SK-N-SH (cell line): ENCODE data around the gene PGAP2. TPM values are rescaled to one million over a fixed set of nuclear protein-coding genes. Genes with fewer than 3 reads are reported as not detected.
A peak's percentile ranks its signal among the peaks of the same experiment; 100 is the strongest.

Experiments used
- CTCF ChIA-PET: fragments of 300-600, 350-600 bp; formaldehyde crosslinking; extraction: SDS; loops from one replicate; lab custom pipeline; 2021; lab: Yijun Ruan, JAX
- POLR2A ChIA-PET: fragments of 350-600 bp; sonication (Branson Sonifier 250); formaldehyde crosslinking; extraction: SDS; loops from one replicate; lab custom pipeline; 2020; ENCODE audit warnings: antibody characterized with exemption, inconsistent platforms; lab: Yijun Ruan, JAX
- DNase-seq: peaks from one replicate; pipeline ENCODE4 v3.0.0; 2012
- H2AFZ ChIP-seq: fragments of 200-600 bp; sonication (generic); 2 replicates; pipeline ENCODE4 v1.8.1; 2016; ENCODE audit warnings: antibody characterized with exemption, mild to moderate bottlenecking, low read depth
- H3F3A ChIP-seq: fragments of 200-600 bp; sonication (generic); replicated peaks from 2 replicates; pipeline ENCODE3; 2016; ENCODE audit warnings: antibody characterized with exemption, mild to moderate bottlenecking; ENCODE audit not compliant: insufficient read depth
- H3K27ac ChIP-seq, 2 experiments: fragments of 200-500 bp in 1 of 2; fragments of 200-600 bp in 1 of 2; sonication (Bioruptor generic) in 1 of 2; sonication (generic), shearing (Covaris generic) in 1 of 2; 2 replicates each; pipeline versions ENCODE4 v1.5.1 to v1.6.1; 2014 to 2016; ENCODE audit warnings: low read depth in 2 of 2, inconsistent platforms in 1 of 2, low read length in 1 of 2, mild to moderate bottlenecking in 1 of 2, mixed read lengths in 1 of 2
- H3K27me3 ChIP-seq: fragments of 200-600 bp; sonication (generic), shearing (Covaris generic); 2 replicates; pipeline ENCODE4 v1.6.1; 2016; ENCODE audit warnings: mixed run types; ENCODE audit not compliant: insufficient read depth
- H3K36me3 ChIP-seq, 2 experiments: fragments of 200-500 bp in 1 of 2; fragments of 200-600 bp in 1 of 2; sonication (Bioruptor generic) in 1 of 2; sonication (generic) in 1 of 2; replicated peaks in 1 of 2; 2 replicates each; pipeline versions ENCODE3 to v1.5.1; 2014 to 2016; ENCODE audit warnings: low read length in 1 of 2, mild to moderate bottlenecking in 1 of 2; ENCODE audit not compliant: insufficient read depth in 2 of 2, control insufficient read depth in 1 of 2
- H3K4me1 ChIP-seq, 2 experiments: fragments of 200-500 bp in 1 of 2; fragments of 200-600 bp in 1 of 2; sonication (Bioruptor generic) in 1 of 2; sonication (generic), shearing (Covaris generic) in 1 of 2; 2 replicates each; pipeline versions ENCODE4 v1.5.1 to v1.6.1; 2014 to 2016; ENCODE audit warnings: low read depth in 1 of 2, low read length in 1 of 2, mixed run types in 1 of 2; ENCODE audit not compliant: insufficient read depth in 2 of 2, control insufficient read depth in 1 of 2
- H3K4me2 ChIP-seq: fragments of 200-600 bp; sonication (generic), shearing (Covaris generic); 2 replicates; pipeline ENCODE4 v1.6.1; 2017; ENCODE audit warnings: mixed run types
- H3K4me3 ChIP-seq, 2 experiments: fragments of 200-500 bp in 1 of 2; fragments of 200-600 bp in 1 of 2; sonication (Bioruptor generic) in 1 of 2; sonication (generic), shearing (Covaris generic) in 1 of 2; 2 replicates each; pipeline versions ENCODE4 v1.5.1 to v1.8.1; 2014 to 2016; ENCODE audit warnings: low read depth in 2 of 2, inconsistent platforms in 1 of 2, low read length in 1 of 2, mild to moderate bottlenecking in 1 of 2, mixed read lengths in 1 of 2, moderate library complexity in 1 of 2
- H3K79me2 ChIP-seq: fragments of 200-600 bp; sonication (generic); 2 replicates; pipeline ENCODE4 v1.8.1; 2017; ENCODE audit warnings: mild to moderate bottlenecking; ENCODE audit not compliant: insufficient read depth
- H3K9ac ChIP-seq: fragments of 200-600 bp; sonication (generic); 2 replicates; pipeline ENCODE4 v1.6.1; 2017; ENCODE audit warnings: mixed run types
- H3K9me2 ChIP-seq: fragments of 200-600 bp; sonication (generic); 2 replicates; pipeline ENCODE4 v1.6.1; 2017; ENCODE audit warnings: mixed run types
- H3K9me3 ChIP-seq: fragments of 200-600 bp; sonication (generic); 2 replicates; pipeline ENCODE4 v1.6.1; 2017; ENCODE audit warnings: mixed run types, mild to moderate bottlenecking, moderate library complexity
- H4K20me1 ChIP-seq: fragments of 200-600 bp; sonication (generic); 2 replicates; pipeline ENCODE4 v1.6.1; 2017; ENCODE audit warnings: mild to moderate bottlenecking, mixed run types; ENCODE audit not compliant: insufficient read depth
- ELF1 ChIP-seq: IDR thresholded peaks from 2 replicates; pipeline ENCODE4 v1.4.0; 2012
- EP300 ChIP-seq, 2 experiments: IDR thresholded peaks; 2 replicates each; pipeline versions ENCODE4 v1.4.0 to v1.6.1; 2012; ENCODE audit warnings: borderline replicate concordance in 1 of 2, low read depth in 1 of 2, low read length in 1 of 2
- FOSL2 ChIP-seq: IDR thresholded peaks from 2 replicates; pipeline ENCODE4 v1.4.0; 2012; ENCODE audit warnings: low read depth, mild to moderate bottlenecking, moderate library complexity, borderline replicate concordance
- FOXJ3 ChIP-seq: sonication (generic); formaldehyde crosslinking; IDR thresholded peaks from 2 replicates; pipeline ENCODE4 v1.5.1; 2020; ENCODE audit warnings: mild to moderate bottlenecking, missing genetic modification reagents
- FOXM1 ChIP-seq: IDR thresholded peaks from 2 replicates; pipeline ENCODE4 v1.4.0; 2012; ENCODE audit warnings: low read depth, mild to moderate bottlenecking
- POLR2AphosphoS5 ChIP-seq: IDR thresholded peaks from 2 replicates; pipeline ENCODE4 v1.6.1; 2012; ENCODE audit warnings: low read depth, low read length
- SIN3A ChIP-seq: IDR thresholded peaks from 2 replicates; pipeline ENCODE4 v1.6.1; 2012; ENCODE audit warnings: low read depth, mild to moderate bottlenecking, low read length, moderate library complexity, borderline replicate concordance
- WGBS: methylation state at CpG from one replicate; pipeline ENCODE4 v1.1.6; 2017; ENCODE audit warnings: low lambda C conversion rate; 5-methylcytosine and 5-hydroxymethylcytosine counted together
- polyA plus RNA-seq, 3 experiments: library from polyadenylated mRNA; depleted of rRNA; stranded (reverse); fragments of >200 nt; gene quantifications; 2 replicates each; pipeline ENCODE4 v1.2.3, GENCODE V29; 2012
- TF ChIP-seq, protein P1 (sequence below): fragments of 200-600 bp; sonication (generic); IDR thresholded peaks from 2 replicates; pipeline ENCODE4 v1.6.1; 2017; ENCODE audit warnings: antibody characterized with exemption, mild to moderate bottlenecking, moderate library complexity

Gene PGAP2
- polyA plus RNA-seq, 1 of the 3 experiments (the other 2 are of a cell fraction): 41.3 TPM

DNA sequence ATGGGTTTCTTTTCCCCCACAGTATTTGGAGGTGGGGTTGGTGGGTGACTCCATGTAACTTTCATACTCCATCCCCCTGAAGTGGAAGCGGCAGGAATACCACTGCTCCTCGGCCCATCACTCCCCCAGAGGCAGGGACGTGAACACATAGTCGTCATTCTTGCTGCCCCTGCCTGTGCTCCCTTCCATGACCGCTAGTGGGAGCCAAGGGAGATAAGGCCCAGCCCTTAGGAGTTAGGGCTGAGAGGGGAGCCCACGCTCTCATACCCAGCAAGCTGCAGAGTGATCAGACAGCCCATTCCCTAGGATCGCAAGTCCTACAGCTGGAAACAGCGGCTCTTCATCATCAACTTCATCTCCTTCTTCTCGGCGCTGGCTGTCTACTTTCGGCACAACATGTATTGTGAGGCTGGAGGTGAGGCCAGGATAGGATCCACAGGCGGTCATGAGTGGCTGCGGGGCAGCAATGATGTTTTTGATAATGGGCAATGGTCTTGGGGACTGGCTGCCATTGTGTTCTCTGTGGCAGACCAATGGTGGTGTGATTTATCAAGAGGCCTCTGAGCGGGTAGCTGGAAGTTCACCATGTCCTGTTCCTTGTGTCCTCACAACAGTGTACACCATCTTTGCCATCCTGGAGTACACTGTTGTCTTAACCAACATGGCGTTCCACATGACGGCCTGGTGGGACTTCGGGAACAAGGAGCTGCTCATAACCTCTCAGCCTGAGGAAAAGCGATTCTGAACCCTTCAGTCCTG lies 16.5 kb downstream of the PGAP2 start:
- Histone ChIP-seq H3K4me3 (no peak overlapping the region; a peak in 1 of 4 replicates), H3K9ac (no peak overlapping the region), H3K9me2 (no peaks in the 10 kb centered on the region), H3K27me3 (no peaks in the 10 kb centered on the region), H3F3A (peaks cover 16% of the 10 kb centered on the region), H2AFZ (no peak overlapping the region), H3K79me2 (peaks cover 13% of the 10 kb centered on the region), H3K9me3 (no peaks in the 10 kb centered on the region), H3K4me2 (no peak overlapping the region), H4K20me1 (peaks cover 17% of the 10 kb centered on the region; the same call in 1 of the 2 replicates), H3K27ac (no peak overlapping the region), H3K4me1 (no peaks in the 10 kb centered on the region), H3K36me3 (peaks cover 4 to 20% of the 10 kb centered on the region in 2 experiments)
- peak; percentile 58 for DNase-seq
- POLR2A ChIA-PET: no interaction called here
- TF ChIP-seq SIN3A: no peak
- TF ChIP-seq, protein P1, sequence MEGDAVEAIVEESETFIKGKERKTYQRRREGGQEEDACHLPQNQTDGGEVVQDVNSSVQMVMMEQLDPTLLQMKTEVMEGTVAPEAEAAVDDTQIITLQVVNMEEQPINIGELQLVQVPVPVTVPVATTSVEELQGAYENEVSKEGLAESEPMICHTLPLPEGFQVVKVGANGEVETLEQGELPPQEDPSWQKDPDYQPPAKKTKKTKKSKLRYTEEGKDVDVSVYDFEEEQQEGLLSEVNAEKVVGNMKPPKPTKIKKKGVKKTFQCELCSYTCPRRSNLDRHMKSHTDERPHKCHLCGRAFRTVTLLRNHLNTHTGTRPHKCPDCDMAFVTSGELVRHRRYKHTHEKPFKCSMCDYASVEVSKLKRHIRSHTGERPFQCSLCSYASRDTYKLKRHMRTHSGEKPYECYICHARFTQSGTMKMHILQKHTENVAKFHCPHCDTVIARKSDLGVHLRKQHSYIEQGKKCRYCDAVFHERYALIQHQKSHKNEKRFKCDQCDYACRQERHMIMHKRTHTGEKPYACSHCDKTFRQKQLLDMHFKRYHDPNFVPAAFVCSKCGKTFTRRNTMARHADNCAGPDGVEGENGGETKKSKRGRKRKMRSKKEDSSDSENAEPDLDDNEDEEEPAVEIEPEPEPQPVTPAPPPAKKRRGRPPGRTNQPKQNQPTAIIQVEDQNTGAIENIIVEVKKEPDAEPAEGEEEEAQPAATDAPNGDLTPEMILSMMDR: peak; percentile 52
- CTCF ChIA-PET: interaction anchor here (0.6 to 2.8 kb wide), 3 partner anchors 13 to 248 kb away, joined by 3 to 10 read pairs (median 4); partner anchors contain the start of gene RHOG
- 91% methylated on average over 16 of the region's 18 CpGs for WGBS

DNA sequence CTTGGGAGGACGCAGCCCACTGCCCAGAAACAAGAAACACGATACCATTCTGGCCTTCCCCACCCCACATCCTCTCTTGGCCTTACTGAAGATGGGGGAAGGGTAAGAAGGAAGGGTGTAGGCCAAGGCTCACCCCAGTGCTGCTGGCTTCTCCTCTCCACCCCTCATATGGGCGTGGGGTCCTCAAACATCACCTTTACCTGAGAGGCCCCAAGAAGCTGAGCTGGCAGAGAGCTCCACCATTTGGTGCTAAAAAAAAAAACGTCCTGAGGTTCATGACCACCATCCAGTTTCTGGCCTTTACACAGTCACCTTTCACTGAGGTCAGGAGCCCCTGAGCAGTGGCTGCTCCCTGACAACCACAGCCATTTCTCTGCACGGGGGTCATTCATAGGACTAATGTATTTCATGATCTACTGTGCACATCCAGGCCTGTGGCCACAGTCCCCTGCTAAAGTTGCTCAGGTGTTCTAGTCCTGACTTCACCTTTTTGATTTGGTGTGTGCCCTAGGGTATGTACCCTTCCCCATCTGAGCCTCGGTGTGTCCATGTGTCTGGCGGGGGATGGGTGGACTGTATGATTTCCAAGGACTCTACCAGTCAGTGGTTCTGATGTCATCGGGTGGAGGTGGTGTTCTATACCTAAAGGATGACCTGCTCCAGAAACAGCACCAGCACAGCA lies 17.3 kb downstream of the PGAP2 start:
- DNase-seq: no peak
- H3K4me1 ChIP-seq: no peaks in the 10 kb centered on the region
- H3K4me3 ChIP-seq: no peak overlapping the region
- peaks cover 10 to 22% of the 10 kb centered on the region in 2 experiments for H3K36me3 ChIP-seq
- no peaks in the 10 kb centered on the region for H3K9me2 ChIP-seq
- TF ChIP-seq POLR2AphosphoS5 (peak; percentile 59; the same call in 1 of the 2 replicates), FOSL2 (no peak), ELF1 (no peak), EP300 (IDR thresholded peaks at IDR 0.05; ENCODE audit: borderline replicate concordance in 1 of 2, low read depth in 1 of 2, low read length in 1 of 2) (no peak), FOXJ3 (no peak), FOXM1 (no peak)
- WGBS: 86% methylated on average over 8 of the region's 8 CpGs
- H3K27me3 ChIP-seq: no peaks in the 10 kb centered on the region
- H3F3A ChIP-seq: peaks cover 17% of the 10 kb centered on the region
- H4K20me1 ChIP-seq: peaks cover 23% of the 10 kb centered on the region; the same call in 1 of the 2 replicates
- H3K27ac ChIP-seq: no peak overlapping the region
- ChIA-PET POLR2A (no interaction called here), CTCF (interaction anchor here (0.6 to 2.8 kb wide), 3 partner anchors 13 to 247 kb away, joined by 3 to 10 read pairs (median 4); partner anchors contain the start of gene RHOG)
- H2AFZ ChIP-seq: no peak overlapping the region
- no peak overlapping the region for H3K9ac ChIP-seq
- no peak overlapping the region for H3K4me2 ChIP-seq
- no peaks in the 10 kb centered on the region for H3K9me3 ChIP-seq
- H3K79me2 ChIP-seq: peaks cover 21% of the 10 kb centered on the region
